ENCODE measurements around the gene MS4A14.
"Not testable (repeated sequence)": the region's sequence is repeated elsewhere in the genome, so short reads cannot be mapped to it uniquely, and the experiment has no call there.

MS4A14 gene

DNA sequence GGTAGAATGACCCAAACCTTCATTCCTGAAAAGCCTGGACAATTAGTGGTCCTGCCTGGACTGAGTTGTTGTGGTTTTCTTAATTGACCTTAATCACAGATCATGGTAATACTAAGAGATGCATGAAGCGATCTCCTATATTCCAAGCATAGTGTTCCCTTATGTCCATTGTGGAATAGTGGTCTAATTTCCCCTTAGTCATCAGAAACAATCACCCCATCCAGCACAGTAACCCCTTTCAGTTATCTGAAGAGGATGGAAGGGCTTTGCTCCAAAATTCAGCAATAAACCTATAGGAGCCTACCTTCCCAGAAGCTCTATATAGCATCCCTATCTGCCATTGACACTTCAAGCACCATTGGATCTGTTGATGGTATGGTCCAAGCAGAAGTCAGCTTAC, 26.4 kb downstream of the MS4A14 start:
- TF ChIP-seq, protein P1, sequence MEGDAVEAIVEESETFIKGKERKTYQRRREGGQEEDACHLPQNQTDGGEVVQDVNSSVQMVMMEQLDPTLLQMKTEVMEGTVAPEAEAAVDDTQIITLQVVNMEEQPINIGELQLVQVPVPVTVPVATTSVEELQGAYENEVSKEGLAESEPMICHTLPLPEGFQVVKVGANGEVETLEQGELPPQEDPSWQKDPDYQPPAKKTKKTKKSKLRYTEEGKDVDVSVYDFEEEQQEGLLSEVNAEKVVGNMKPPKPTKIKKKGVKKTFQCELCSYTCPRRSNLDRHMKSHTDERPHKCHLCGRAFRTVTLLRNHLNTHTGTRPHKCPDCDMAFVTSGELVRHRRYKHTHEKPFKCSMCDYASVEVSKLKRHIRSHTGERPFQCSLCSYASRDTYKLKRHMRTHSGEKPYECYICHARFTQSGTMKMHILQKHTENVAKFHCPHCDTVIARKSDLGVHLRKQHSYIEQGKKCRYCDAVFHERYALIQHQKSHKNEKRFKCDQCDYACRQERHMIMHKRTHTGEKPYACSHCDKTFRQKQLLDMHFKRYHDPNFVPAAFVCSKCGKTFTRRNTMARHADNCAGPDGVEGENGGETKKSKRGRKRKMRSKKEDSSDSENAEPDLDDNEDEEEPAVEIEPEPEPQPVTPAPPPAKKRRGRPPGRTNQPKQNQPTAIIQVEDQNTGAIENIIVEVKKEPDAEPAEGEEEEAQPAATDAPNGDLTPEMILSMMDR (conservative IDR thresholded peaks at IDR 0.05; ENCODE audit: low read depth, low read length) = no peak
- no peak for DNase-seq (ENCODE audit: low read depth)
- no peak overlapping the region for H3K4me3 ChIP-seq (ENCODE audit: low read length)

DNA sequence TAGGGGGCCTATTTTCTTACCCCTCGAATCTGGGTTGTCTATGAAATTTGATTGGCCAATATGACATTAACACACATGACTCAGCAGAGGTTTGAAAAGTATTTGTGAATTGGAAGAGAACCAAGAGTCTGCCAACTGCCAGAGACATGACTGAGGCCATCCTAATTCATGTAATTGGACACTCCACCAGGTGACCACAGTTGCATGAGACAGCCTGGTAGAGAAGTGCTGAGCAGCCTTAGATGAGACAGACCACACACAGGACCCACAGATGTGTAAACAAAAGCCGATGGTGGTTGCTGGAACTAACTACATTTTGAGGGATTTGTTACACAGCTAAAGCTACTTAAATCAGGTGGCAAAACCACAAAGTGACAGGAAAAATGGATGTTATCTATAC, 32.3 kb downstream of the MS4A14 start:
- TF ChIP-seq, protein P1 (conservative IDR thresholded peaks at IDR 0.05; ENCODE audit: low read depth, low read length) = no peak
- no peak for DNase-seq (ENCODE audit: low read depth)
- no peak overlapping the region for H3K4me3 ChIP-seq (ENCODE audit: low read length)

DNA sequence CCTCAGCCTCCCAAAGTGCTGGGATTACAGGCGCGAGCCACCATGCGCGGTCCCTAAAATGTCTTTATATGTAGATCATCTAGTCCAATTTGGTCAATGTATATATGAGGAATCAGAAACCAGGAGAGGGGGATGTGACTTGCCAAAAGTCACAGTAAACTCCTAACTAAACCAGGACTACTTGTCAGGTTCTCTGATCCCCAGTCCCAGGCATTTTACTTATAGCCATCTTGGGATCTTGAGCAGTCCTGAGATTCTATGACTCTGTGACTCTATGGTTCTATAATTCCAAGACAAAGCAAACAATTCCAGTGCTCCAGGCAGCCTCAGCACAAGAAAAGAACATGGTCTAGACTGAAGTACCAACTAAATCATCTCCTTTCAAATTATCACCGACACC, 33.0 kb downstream of the MS4A14 start, which contains the start of gene MS4A5:
TSS of gene MS4A5 (plus strand) at position 301 of the 400 bp plus-strand sequence. CDS start 103 bp downstream, outside the sequence.
- no peak for DNase-seq (ENCODE audit: low read depth)
- TF ChIP-seq, protein P1 (conservative IDR thresholded peaks at IDR 0.05; ENCODE audit: low read depth, low read length) = no peak
- H3K4me3 ChIP-seq (ENCODE audit: low read length) = no peak within 1 kb of the TSS

DNA sequence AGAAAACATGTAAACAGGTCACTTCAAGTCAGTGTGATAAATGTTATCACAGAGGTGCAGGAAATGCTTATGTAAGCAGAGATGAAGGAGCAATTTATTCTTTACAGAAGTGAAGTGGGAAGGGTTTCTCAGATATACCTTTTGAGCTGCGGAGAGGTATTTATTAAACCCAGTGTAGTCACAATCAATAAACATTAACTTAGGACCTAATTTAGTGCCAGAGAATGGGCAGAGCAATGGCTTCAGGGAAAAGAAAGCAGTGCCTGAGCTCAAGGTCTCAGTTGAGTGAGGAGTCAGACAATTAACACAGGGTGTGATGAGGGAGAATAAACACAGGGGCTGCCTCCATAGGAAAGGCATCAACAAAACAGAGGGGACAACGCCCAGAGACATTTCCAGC, 35.0 kb downstream of the MS4A14 start:
- TF ChIP-seq, protein P1 (conservative IDR thresholded peaks at IDR 0.05; ENCODE audit: low read depth, low read length) = no peak
- DNase-seq (ENCODE audit: low read depth) = no peak
- H3K4me3 ChIP-seq (ENCODE audit: low read length) = no peak overlapping the region

DNA sequence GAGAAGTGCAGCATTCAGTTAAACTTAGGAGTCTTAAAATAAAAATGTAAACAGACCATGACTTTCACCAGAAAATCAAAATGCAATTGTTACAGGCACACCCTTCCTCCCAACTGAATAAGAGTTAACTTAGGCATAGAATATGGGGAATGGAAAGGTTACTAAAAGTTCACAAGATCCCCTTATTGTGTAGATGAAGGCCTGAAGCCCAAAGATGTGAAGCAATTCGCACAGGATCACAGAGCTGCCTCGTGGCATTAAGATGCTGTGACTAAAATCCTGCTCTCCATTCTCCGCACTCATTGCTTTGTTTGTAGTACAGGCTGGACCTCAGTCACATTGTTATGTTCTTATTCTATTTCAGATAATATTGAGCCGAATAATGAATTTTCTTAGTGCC, 37.1 kb downstream of the MS4A14 start:
- no peak for DNase-seq (ENCODE audit: low read depth)
- H3K4me3 ChIP-seq (ENCODE audit: low read length) = no peak overlapping the region
- TF ChIP-seq, protein P1 (conservative IDR thresholded peaks at IDR 0.05; ENCODE audit: low read depth, low read length) = no peak

DNA sequence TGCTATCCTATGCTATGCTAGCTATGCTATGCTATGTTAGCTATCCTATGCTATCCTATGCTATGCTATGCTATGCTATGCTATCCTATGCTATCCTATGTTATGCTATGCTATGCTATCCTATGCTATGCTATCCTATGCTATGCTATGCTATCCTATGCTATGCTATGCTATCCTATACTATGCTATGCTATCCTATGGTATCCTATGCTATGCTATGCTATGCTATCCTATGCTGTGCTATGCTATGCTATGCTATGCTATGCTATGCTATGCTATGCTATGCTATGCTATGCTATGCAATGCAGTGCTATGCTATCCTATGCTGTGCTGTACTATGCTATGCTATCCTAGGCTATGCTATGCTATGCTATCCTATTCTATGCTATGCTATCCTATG, 50.8 kb downstream of the MS4A14 start:
- H3K4me3 ChIP-seq (ENCODE audit: low read length) = no peak overlapping the region
- DNase-seq (ENCODE audit: low read depth) = no peak
- TF ChIP-seq, protein P1 (conservative IDR thresholded peaks at IDR 0.05; ENCODE audit: low read depth, low read length) = no peak

DNA sequence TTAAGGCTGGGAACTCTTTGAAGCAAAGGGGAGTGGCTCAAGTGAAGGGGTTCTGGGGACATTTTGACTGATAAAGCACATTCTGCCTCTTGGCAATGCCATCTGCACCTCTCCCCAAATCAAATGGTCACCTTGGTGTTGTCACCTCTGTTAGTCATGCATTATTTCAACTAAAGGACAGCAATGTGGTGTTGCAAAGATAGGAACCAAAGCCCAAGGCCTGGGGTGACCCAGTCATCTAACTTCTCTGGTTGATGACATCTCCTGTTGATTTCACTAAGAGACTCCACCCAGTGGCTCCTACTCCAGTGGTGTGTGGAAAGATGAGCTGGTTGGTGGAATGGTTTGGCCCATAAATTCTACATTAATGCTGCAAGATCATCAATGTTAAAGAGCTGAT, 51.6 kb downstream of the MS4A14 start:
- no peak for DNase-seq (ENCODE audit: low read depth)

DNA sequence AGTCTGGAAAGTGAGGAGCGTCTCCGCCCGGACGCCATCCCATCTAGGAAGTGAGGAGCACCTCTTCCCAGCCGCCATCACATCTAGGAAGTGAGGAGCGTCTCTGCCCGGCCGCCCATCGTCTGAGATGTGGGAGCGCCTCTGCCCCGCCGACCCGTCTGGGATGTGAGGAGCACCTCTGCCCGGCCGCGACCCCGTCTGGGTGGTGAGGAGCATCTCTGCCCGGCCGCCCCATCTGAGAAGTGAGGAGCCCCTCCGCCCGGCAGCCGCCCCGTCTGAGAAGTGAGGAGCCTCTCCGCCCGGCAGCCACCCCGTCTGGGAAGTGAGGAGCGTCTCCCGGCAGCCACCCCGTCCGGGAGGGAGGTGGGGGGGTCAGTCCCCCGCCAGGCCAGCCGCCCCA, 54.9 kb downstream of the MS4A14 start:
- not testable (repeated sequence) for H3K4me3 ChIP-seq (ENCODE audit: low read length); DNase-seq (ENCODE audit: low read depth)

More for the DNA sequence above, 51.6 kb downstream of the MS4A14 start:
- no peak overlapping the region for H3K4me3 ChIP-seq (ENCODE audit: low read length)
- TF ChIP-seq, protein P1 (conservative IDR thresholded peaks at IDR 0.05; ENCODE audit: low read depth, low read length) = no peak
